Measurements from ENCODE around the gene MGAT2. TPM values are rescaled to one million over a fixed set of nuclear protein-coding genes. Genes with fewer than 3 reads are reported as not detected.

MGAT2 gene
- total and polyA plus RNA-seq, 10 donors = 20.5 to 43.5 (median 36.9) TPM

GRCh38 chr14:49589387-49589786 is 31.2 kb upstream of the MGAT2 start:
- Histone ChIP-seq H3K27ac (no peak overlapping the region), H3K9me3 (no peaks in the 10 kb centered on the region), H3K27me3 (replicated peaks in 1 of 7) (no peaks in the 10 kb centered on the region), H3K4me1 (peaks cover 6 to 38% (median 20%) of the 10 kb centered on the region in 6 donors), H3K4me3 (no peak overlapping the region), H3K36me3 (peaks cover 0 to 6% (median 1%) of the 10 kb centered on the region in 6 donors)
- DNase-seq = no peak
- 92 to 96% (median 95%) methylated on average over 3 of the region's 3 CpGs for WGBS, 5 donors
- intact Hi-C loops (cut with DNase I; ENCODE audit: low total_unique reads) = no loop called here
- no peak for TF ChIP-seq POLR2AphosphoS5 (IDR thresholded peaks at IDR 0.05)
- no peak for TF ChIP-seq POLR2A (IDR thresholded peaks at IDR 0.05)
- no peak for TF ChIP-seq CTCF (IDR thresholded peaks at IDR 0.05 in 8 of 11, conservative IDR thresholded peaks at IDR 0.05 in 3 of 11)

GRCh38 chr14:49593016-49593415 is 27.6 kb upstream of the MGAT2 start:
- Histone ChIP-seq H3K9me3 (no peaks in the 10 kb centered on the region), H3K4me1 (peaks cover 7 to 52% (median 24%) of the 10 kb centered on the region in 6 donors), H3K27me3 (replicated peaks in 1 of 7) (no peaks in the 10 kb centered on the region), H3K4me3 (no peak overlapping the region), H3K27ac (no peak overlapping the region), H3K36me3 (no peaks in the 10 kb centered on the region)
- DNase-seq = no peak
- WGBS, 5 donors = 81 to 94% (median 87%) methylated on average over 3 of the region's 3 CpGs
- TF ChIP-seq POLR2AphosphoS5 (IDR thresholded peaks at IDR 0.05) = no peak
- no peak for TF ChIP-seq POLR2A (IDR thresholded peaks at IDR 0.05)
- no peak for TF ChIP-seq CTCF (IDR thresholded peaks at IDR 0.05 in 8 of 11, conservative IDR thresholded peaks at IDR 0.05 in 3 of 11)
- intact Hi-C loops (cut with DNase I; ENCODE audit: low total_unique reads) = no loop called here

- intact Hi-C loops (cut with DNase I; ENCODE audit: low total_unique reads) = no loop called here
- WGBS, 5 donors = 22 to 36% (median 29%) methylated on average over 4 of the region's 4 CpGs
- TF ChIP-seq POLR2A (IDR thresholded peaks at IDR 0.05) (no peak), CTCF (IDR thresholded peaks at IDR 0.05 in 8 of 11, conservative IDR thresholded peaks at IDR 0.05 in 3 of 11) (no peak), POLR2AphosphoS5 (IDR thresholded peaks at IDR 0.05) (no peak)
- Histone ChIP-seq H3K36me3 (no peaks in the 10 kb centered on the region), H3K9me3 (no peaks in the 10 kb centered on the region), H3K4me1 (peaks cover 7 to 57% (median 24%) of the 10 kb centered on the region in 6 donors), H3K27me3 (replicated peaks in 1 of 7) (no peaks in the 10 kb centered on the region), H3K27ac (peak overlapping the region in 7 of 8 donors; percentile 2 to 65 (median 30)), H3K4me3 (no peak overlapping the region)
- no peak for DNase-seq
Measured at GRCh38 chr14:49594347-49595091, 26.1 kb upstream of the MGAT2 start.

- 0 to 1% (median 0%) methylated on average over 14 to 15 of the region's 15 CpGs for WGBS, 5 donors
- no peaks in the 10 kb centered on the region for H3K27me3 ChIP-seq (replicated peaks in 1 of 7)
- peaks cover 7 to 71% (median 32%) of the 10 kb centered on the region in 6 donors for H3K4me1 ChIP-seq
- DNase-seq = no peak
- TF ChIP-seq CTCF (IDR thresholded peaks at IDR 0.05 in 8 of 11, conservative IDR thresholded peaks at IDR 0.05 in 3 of 11) (no peak), POLR2A (IDR thresholded peaks at IDR 0.05) (no peak), POLR2AphosphoS5 (IDR thresholded peaks at IDR 0.05) (no peak)
- peak overlapping the region; percentile 79 to 99 (median 86) for H3K4me3 ChIP-seq
- H3K36me3 ChIP-seq = peaks cover 0 to 10% (median 0%) of the 10 kb centered on the region in 6 donors
- intact Hi-C loops (cut with DNase I; ENCODE audit: low total_unique reads) = no loop called here
- H3K27ac ChIP-seq = peak overlapping the region; percentile 96 to 99 (median 98)
- no peaks in the 10 kb centered on the region for H3K9me3 ChIP-seq
Measured at GRCh38 chr14:49598189-49598484, 22.5 kb upstream of the MGAT2 start.

Measured in spleen (tissue), 11 donors.